Measurements from ENCODE around the gene CTNS.

DNA sequence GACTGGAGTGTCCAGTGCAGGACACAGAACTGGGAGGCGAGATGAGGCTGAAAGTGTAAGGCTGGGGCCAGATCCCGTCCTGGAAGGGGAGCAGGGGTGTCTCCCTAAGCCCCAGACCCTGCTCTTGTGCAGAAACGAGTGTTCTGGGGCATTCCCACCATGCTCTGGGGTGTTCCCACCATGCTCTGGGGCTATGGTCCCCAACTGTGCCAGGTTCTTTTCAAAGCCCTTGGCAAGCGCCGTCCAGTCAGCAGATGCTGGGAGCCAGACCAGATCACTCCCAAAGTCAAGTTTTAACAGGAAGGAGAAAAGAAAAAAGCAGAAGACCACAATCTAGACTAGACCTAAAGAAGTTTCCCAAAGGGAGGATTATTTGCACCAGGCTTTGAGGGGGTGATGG, 29.3 kb downstream of the CTNS start:
- TF ChIP-seq CTCF (IDR thresholded peaks at IDR 0.05; ENCODE audit: poor library complexity): no peak
- no peak for TF ChIP-seq EZH2 (IDR thresholded peaks at IDR 0.05; ENCODE audit: borderline replicate concordance)
- no peak for TF ChIP-seq EZH2phosphoT487 (IDR thresholded peaks at IDR 0.05; ENCODE audit: low read depth, severe bottlenecking, unreplicated experiment)
